Measurements from ENCODE around the gene RNF224.

Gene RNF224

DNA sequence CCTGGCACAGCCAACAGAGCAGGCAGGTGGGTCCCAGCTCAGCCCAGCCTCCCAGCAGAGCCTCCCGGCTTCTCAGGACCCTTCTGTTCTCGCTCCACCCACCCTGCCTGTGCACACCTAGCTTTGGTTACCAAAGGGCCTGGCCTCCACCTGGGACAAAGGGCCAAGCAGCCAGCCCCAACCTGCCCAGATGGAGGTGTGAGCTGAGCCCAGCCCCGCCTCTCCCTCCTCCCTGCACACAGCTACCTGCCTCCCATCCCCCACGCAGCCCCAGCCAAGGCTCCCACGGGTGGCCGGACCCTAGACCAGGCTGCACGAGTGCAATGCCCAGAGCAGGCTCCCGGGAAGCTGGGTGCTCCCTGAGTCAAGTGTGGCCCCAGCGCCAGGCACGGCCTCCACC is 32.4 kb upstream of the RNF224 start:
- Histone ChIP-seq H3K9ac (ENCODE audit: low read length) (peak overlapping the region; percentile 59), H3K4me1 (ENCODE audit: control insufficient read depth, insufficient read depth, low read length) (peaks cover 6% of the 10 kb centered on the region), H3K36me3 (ENCODE audit: control insufficient read depth, insufficient read depth, low read length) (peaks cover 16% of the 10 kb centered on the region), H3K27me3 (ENCODE audit: control insufficient read depth, insufficient read depth, low read length) (no peaks in the 10 kb centered on the region), H3K27ac (ENCODE audit: low read depth, low read length) (no peak overlapping the region), H3K4me3 (ENCODE audit: low read length) (peak overlapping the region; percentile 33)

DNA sequence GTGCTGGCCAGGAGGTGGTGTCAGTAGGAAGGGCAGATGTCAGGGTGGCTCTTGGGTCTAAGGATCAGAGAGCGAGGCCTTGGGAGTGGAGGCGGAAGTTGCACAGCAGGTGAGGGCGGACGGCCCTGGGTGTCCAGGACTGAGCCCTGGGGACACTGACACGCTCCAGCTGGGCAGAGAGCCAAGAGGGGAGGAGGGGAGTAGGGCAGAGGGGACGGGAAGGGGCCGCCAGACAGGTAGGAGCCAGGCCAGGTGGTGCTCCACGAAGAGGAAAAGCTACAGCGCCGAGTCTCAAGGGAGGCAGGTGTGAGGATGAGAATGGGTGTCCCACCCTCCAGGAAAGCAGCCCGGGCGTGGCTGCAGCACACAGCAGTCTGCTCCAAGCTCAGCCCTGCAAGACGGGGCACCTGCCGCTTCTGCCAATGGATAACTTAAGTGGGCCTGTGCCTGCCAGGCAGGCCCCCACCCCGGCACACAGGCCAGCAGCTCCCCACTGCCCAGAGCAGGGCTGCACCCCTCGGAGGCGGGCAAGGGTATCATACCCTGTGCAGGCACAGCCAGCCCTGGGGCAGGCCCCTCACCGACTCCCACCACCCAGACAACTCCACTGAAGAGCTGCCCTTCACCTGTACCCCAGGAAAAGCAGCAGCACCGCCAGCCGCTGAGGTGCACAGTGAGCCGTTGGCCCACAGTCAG is 31.6 kb upstream of the RNF224 start:
- Histone ChIP-seq H3K36me3 (ENCODE audit: control insufficient read depth, insufficient read depth, low read length) (peaks cover 11% of the 10 kb centered on the region), H3K27ac (ENCODE audit: low read depth, low read length) (no peak overlapping the region), H3K27me3 (ENCODE audit: control insufficient read depth, insufficient read depth, low read length) (no peaks in the 10 kb centered on the region), H3K4me3 (ENCODE audit: low read length) (peak overlapping the region; percentile 33), H3K4me1 (ENCODE audit: control insufficient read depth, insufficient read depth, low read length) (peaks cover 4% of the 10 kb centered on the region), H3K9ac (ENCODE audit: low read length) (no peak overlapping the region)

DNA sequence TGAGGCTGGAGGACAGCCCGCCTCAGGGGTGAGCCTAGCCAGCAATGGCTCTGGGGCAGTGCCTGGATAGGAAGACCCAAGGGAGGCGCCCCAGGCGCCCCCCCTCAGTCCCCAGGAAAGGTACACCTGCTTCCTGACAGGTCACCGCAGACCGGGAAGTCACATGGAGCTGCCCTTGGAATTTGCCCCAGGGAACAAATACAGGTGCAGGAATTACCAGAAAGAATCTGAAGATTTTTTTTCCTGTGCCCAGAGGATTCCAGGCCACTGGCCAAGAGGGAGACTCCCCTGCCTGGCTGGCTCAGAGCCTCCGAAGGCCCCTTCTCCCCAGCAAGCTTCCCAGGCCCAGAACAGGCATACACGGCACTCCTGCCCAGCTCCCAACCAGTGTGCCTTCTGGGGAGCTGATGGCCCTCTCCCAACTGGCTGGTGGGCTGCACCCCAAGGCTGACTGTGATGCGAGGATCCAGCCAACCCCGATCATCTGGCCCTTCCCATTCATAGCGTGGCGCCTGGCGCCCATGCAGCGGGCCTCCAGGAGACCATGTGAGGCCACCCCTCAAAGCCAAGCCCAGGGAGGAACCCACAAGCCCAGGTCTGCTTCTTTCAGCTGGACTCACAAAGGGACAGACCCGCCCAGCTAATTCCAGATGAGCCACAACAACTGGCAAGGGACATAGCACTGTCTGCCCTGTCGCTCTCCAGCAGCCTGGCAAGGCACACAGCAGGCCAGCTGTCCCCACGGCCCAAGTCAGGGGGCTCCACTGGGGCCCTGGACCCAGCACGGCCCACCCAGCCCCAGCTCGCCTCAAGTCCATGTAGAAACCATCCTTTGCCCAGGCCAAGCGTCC is 29.0 kb upstream of the RNF224 start:
- Histone ChIP-seq H3K36me3 (ENCODE audit: control insufficient read depth, insufficient read depth, low read length) (no peaks in the 10 kb centered on the region), H3K4me3 (ENCODE audit: low read length) (peak overlapping the region; percentile 52), H3K27me3 (ENCODE audit: control insufficient read depth, insufficient read depth, low read length) (no peaks in the 10 kb centered on the region), H3K27ac (ENCODE audit: low read depth, low read length) (no peak overlapping the region), H3K9ac (ENCODE audit: low read length) (no peak overlapping the region), H3K4me1 (ENCODE audit: control insufficient read depth, insufficient read depth, low read length) (peaks cover 12% of the 10 kb centered on the region)

DNA sequence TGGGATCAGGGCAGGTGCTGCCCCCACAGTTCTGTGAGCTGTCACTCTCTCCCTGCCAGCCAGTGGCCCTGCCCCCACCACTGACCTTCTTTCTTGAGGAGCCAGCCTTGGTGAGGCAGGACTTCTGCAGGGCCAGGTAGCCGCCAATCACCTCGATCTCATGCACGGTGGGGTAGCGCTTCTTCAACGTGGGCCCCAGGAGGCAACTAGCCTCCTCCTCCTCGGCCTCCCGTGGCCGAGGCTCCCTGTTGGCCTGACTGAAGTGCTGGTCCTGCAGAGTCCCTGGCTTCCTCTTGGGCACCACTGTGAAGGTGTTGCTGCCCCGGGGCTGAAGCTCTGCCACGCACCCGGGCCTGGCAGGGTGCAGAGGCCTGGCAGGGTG is 28.4 kb upstream of the RNF224 start:
- Histone ChIP-seq H3K4me3 (ENCODE audit: low read length) (peak overlapping the region; percentile 52), H3K27ac (ENCODE audit: low read depth, low read length) (no peak overlapping the region), H3K9ac (ENCODE audit: low read length) (no peak overlapping the region), H3K36me3 (ENCODE audit: control insufficient read depth, insufficient read depth, low read length) (no peaks in the 10 kb centered on the region), H3K27me3 (ENCODE audit: control insufficient read depth, insufficient read depth, low read length) (no peaks in the 10 kb centered on the region), H3K4me1 (ENCODE audit: control insufficient read depth, insufficient read depth, low read length) (peaks cover 13% of the 10 kb centered on the region)

- H3K36me3 ChIP-seq (ENCODE audit: control insufficient read depth, insufficient read depth, low read length): no peaks in the 10 kb centered on the region
- H3K4me3 ChIP-seq (ENCODE audit: low read length): peak overlapping the region; percentile 52
- no peak overlapping the region for H3K27ac ChIP-seq (ENCODE audit: low read depth, low read length)
- peaks cover 20% of the 10 kb centered on the region for H3K4me1 ChIP-seq (ENCODE audit: control insufficient read depth, insufficient read depth, low read length)
- no peaks in the 10 kb centered on the region for H3K27me3 ChIP-seq (ENCODE audit: control insufficient read depth, insufficient read depth, low read length)
- H3K9ac ChIP-seq (ENCODE audit: low read length): no peak overlapping the region
Measured at GRCh38 chr9:137199411-137200121, 27.7 kb upstream of the RNF224 start.

DNA sequence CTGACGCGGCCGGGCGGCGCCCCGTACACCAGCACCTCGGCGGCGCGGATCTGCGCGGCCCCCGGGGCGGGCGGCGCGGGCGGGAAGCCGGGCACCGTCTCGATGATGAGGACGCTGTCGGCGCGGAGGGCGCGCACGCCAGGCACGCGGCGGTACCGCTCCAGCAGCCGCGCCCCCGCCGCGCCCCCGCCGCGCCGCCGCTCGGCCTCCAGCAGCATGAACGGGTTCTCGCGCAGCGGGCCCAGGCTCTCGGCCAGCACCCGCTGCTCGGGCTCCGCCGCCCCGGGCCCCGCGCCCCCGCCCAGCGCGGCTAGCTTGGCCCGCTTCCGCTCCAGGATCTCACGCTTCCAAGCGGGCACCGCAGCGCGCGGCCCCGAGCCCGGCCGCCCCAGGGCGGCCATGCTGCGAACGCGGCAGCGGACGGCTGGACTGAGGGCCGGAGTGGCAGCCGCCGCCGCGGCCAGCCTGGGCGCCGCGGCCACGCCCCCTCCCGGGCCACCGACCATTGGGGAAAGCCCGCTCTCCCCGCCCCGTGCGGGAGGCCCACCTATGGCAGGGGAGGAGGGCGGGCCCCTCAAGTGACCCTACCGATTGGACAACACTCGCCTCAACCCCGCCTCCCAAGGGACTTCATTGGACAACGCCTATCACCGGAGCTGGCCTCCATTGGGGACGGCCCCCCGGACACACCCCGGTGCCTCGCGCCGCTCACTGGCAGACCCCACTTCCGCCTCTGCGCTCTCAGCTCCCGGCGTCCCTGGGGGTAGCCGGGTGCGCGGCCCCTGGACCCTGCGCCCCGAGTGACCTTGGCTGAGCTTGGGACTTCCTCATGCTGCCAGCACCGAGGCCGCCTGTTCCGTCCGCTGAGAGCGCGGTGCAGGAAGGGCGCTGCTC is 26.7 kb upstream of the RNF224 start, which contains the start of gene TPRN:
TSS of gene TPRN (minus strand) at position 431 of the 894 bp plus-strand sequence. CDS start at position 401, 30 bp downstream.
- no peaks in the 10 kb centered on the region for H3K27me3 ChIP-seq (ENCODE audit: control insufficient read depth, insufficient read depth, low read length)
- no peaks in the 10 kb centered on the region for H3K36me3 ChIP-seq (ENCODE audit: control insufficient read depth, insufficient read depth, low read length)
- H3K4me3 ChIP-seq (ENCODE audit: low read length): peak within 1 kb of the TSS; percentile 84
- H3K9ac ChIP-seq (ENCODE audit: low read length): peak within 1 kb of the TSS; percentile 80
- H3K4me1 ChIP-seq (ENCODE audit: control insufficient read depth, insufficient read depth, low read length): peaks cover 23% of the 10 kb centered on the region
- peak within 1 kb of the TSS; percentile 58 for H3K27ac ChIP-seq (ENCODE audit: low read depth, low read length)

GRCh38 chr9:137201205-137201868 is 26.0 kb upstream of the RNF224 start:
- Histone ChIP-seq H3K27ac (ENCODE audit: low read depth, low read length) (peak overlapping the region; percentile 58), H3K4me3 (ENCODE audit: low read length) (peak overlapping the region; percentile 84), H3K4me1 (ENCODE audit: control insufficient read depth, insufficient read depth, low read length) (peaks cover 28% of the 10 kb centered on the region), H3K36me3 (ENCODE audit: control insufficient read depth, insufficient read depth, low read length) (no peaks in the 10 kb centered on the region), H3K27me3 (ENCODE audit: control insufficient read depth, insufficient read depth, low read length) (no peaks in the 10 kb centered on the region), H3K9ac (ENCODE audit: low read length) (peak overlapping the region; percentile 80)

- no peak overlapping the region for H3K4me3 ChIP-seq (ENCODE audit: low read length)
- no peak overlapping the region for H3K27ac ChIP-seq (ENCODE audit: low read depth, low read length)
- H3K36me3 ChIP-seq (ENCODE audit: control insufficient read depth, insufficient read depth, low read length): no peaks in the 10 kb centered on the region
- H3K27me3 ChIP-seq (ENCODE audit: control insufficient read depth, insufficient read depth, low read length): no peaks in the 10 kb centered on the region
- peaks cover 34% of the 10 kb centered on the region for H3K4me1 ChIP-seq (ENCODE audit: control insufficient read depth, insufficient read depth, low read length)
- no peak overlapping the region for H3K9ac ChIP-seq (ENCODE audit: low read length)
Measured at GRCh38 chr9:137202966-137203365, 24.3 kb upstream of the RNF224 start.

DNA sequence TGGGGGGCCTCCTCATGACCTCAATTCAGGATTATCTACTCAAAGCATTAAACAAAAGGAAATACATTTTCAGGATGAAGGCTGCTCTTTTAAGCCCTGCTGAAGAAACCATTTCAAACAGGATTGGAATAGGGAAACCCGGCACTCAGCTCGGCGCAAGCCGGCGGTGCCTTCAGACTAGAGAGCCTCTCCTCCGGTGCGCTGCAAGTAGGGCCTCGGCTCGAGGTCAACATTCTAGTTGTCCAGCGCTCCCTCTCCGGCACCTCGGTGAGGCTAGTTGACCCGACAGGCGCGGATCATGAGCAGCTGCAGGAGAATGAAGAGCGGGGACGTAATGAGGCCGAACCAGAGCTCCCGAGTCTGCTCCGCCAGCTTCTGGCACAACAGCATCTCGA is 22.6 kb upstream of the RNF224 start:
- Histone ChIP-seq H3K36me3 (ENCODE audit: control insufficient read depth, insufficient read depth, low read length) (no peaks in the 10 kb centered on the region), H3K27me3 (ENCODE audit: control insufficient read depth, insufficient read depth, low read length) (no peaks in the 10 kb centered on the region), H3K4me1 (ENCODE audit: control insufficient read depth, insufficient read depth, low read length) (peaks cover 30% of the 10 kb centered on the region), H3K27ac (ENCODE audit: low read depth, low read length) (peak overlapping the region; percentile 79), H3K4me3 (ENCODE audit: low read length) (peak overlapping the region; percentile 89), H3K9ac (ENCODE audit: low read length) (peak overlapping the region; percentile 74)

GRCh38 chr9:137205126-137206069 is 21.9 kb upstream of the RNF224 start, which contains the start of the genes NDOR1 and TMEM203:
NDOR1 (plus strand) TSS chr9:137205700; CDS start chr9:137205778, 78 bp downstream.
TMEM203 (minus strand) TSS chr9:137205648; CDS start chr9:137205414, 234 bp downstream.
- Histone ChIP-seq H3K9ac (ENCODE audit: low read length) (peak within 1 kb of the TSS; percentile 81), H3K36me3 (ENCODE audit: control insufficient read depth, insufficient read depth, low read length) (no peaks in the 10 kb centered on the region), H3K27ac (ENCODE audit: low read depth, low read length) (peak within 1 kb of the TSS; percentile 79), H3K4me1 (ENCODE audit: control insufficient read depth, insufficient read depth, low read length) (peaks cover 30% of the 10 kb centered on the region), H3K4me3 (ENCODE audit: low read length) (peak within 1 kb of the TSS; percentile 89), H3K27me3 (ENCODE audit: control insufficient read depth, insufficient read depth, low read length) (no peaks in the 10 kb centered on the region)

All from rectal smooth muscle tissue (tissue), 1 donor.